ENCODE data around the gene SCNN1A. TPM values are rescaled to one million over a fixed set of nuclear protein-coding genes. Genes with fewer than 3 reads are reported as not detected.

Gene SCNN1A
- total and polyA plus RNA-seq, 2 of the 13 experiments (the other 11 are each of a cell fraction or from before 2014, with no cell fraction given): 1.5 to 14.6 TPM

DNA sequence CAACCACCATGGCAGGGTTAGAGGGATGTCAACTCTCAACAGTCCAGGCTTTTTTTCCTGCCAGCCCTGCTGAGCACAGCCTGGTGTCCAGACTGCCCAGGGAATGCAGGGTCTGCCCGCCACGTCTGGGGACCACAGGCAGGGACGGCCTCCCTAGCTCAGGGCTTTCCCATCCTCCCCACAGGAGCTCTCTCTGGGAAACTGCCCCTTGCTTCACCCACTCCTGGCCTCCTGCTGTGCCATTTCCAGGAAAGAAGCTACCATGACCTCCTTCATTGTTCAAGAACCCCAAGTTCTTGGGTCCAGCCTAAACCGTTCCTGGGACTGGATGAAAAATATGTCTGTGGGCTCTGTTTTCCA lies 4.8 kb downstream of the SCNN1A start (continued):
- TF ChIP-seq SP1 (IDR thresholded peaks at IDR 0.05) (no peak), SP1 (CRISPR knock-in tag; IDR thresholded peaks at IDR 0.05) (no peak), DZIP1 (CRISPR knock-in tag; IDR thresholded peaks at IDR 0.05) (0 out of 2 replicates have a peak, but pooled peaks have one; percentile 20), PBX2 (CRISPR knock-in tag; IDR thresholded peaks at IDR 0.05) (no peak), ZC3H13 (CRISPR knock-in tag; IDR thresholded peaks at IDR 0.05) (0 out of 2 replicates have a peak, but pooled peaks have one; percentile 46), ZNF317 (CRISPR knock-in tag; IDR thresholded peaks at IDR 0.05) (no peak), KAT8 (CRISPR knock-in tag; IDR thresholded peaks at IDR 0.05) (no peak), ZNF781 (CRISPR knock-in tag; IDR thresholded peaks at IDR 0.05; ENCODE audit: borderline replicate concordance, not compliant biosample characterization) (peak; percentile 61), TP53 (CRISPR knock-in tag; conservative IDR thresholded peaks at IDR 0.05) (no peak), ZNF644 (CRISPR knock-in tag; IDR thresholded peaks at IDR 0.05; ENCODE audit: low read depth) (no peak), NONO (IDR thresholded peaks at IDR 0.05) (no peak), NONO (CRISPR knock-in tag; conservative IDR thresholded peaks at IDR 0.05) (no peak)
- TF ChIP-seq, protein P1, sequence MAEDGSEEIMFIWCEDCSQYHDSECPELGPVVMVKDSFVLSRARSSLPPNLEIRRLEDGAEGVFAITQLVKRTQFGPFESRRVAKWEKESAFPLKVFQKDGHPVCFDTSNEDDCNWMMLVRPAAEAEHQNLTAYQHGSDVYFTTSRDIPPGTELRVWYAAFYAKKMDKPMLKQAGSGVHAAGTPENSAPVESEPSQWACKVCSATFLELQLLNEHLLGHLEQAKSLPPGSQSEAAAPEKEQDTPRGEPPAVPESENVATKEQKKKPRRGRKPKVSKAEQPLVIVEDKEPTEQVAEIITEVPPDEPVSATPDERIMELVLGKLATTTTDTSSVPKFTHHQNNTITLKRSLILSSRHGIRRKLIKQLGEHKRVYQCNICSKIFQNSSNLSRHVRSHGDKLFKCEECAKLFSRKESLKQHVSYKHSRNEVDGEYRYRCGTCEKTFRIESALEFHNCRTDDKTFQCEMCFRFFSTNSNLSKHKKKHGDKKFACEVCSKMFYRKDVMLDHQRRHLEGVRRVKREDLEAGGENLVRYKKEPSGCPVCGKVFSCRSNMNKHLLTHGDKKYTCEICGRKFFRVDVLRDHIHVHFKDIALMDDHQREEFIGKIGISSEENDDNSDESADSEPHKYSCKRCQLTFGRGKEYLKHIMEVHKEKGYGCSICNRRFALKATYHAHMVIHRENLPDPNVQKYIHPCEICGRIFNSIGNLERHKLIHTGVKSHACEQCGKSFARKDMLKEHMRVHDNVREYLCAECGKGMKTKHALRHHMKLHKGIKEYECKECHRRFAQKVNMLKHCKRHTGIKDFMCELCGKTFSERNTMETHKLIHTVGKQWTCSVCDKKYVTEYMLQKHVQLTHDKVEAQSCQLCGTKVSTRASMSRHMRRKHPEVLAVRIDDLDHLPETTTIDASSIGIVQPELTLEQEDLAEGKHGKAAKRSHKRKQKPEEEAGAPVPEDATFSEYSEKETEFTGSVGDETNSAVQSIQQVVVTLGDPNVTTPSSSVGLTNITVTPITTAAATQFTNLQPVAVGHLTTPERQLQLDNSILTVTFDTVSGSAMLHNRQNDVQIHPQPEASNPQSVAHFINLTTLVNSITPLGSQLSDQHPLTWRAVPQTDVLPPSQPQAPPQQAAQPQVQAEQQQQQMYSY (CRISPR knock-in tag; IDR thresholded peaks at IDR 0.05): no peak
- TF ChIP-seq, protein P2, sequence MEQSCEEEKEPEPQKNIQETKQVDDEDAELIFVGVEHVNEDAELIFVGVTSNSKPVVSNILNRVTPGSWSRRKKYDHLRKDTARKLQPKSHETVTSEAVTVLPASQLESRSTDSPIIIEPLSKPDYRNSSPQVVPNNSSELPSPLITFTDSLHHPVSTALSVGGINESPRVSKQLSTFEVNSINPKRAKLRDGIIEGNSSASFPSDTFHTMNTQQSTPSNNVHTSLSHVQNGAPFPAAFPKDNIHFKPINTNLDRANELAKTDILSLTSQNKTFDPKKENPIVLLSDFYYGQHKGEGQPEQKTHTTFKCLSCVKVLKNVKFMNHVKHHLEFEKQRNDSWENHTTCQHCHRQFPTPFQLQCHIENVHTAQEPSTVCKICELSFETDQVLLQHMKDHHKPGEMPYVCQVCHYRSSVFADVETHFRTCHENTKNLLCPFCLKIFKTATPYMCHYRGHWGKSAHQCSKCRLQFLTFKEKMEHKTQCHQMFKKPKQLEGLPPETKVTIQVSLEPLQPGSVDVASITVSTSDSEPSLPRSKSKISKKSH (CRISPR knock-in tag; IDR thresholded peaks at IDR 0.05; ENCODE audit: borderline replicate concordance): 0 out of 2 replicates have a peak, but pooled peaks have one; percentile 34
- TF ChIP-seq, protein P3, sequence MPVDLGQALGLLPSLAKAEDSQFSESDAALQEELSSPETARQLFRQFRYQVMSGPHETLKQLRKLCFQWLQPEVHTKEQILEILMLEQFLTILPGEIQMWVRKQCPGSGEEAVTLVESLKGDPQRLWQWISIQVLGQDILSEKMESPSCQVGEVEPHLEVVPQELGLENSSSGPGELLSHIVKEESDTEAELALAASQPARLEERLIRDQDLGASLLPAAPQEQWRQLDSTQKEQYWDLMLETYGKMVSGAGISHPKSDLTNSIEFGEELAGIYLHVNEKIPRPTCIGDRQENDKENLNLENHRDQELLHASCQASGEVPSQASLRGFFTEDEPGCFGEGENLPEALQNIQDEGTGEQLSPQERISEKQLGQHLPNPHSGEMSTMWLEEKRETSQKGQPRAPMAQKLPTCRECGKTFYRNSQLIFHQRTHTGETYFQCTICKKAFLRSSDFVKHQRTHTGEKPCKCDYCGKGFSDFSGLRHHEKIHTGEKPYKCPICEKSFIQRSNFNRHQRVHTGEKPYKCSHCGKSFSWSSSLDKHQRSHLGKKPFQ (CRISPR knock-in tag; IDR thresholded peaks at IDR 0.05; ENCODE audit: insufficient replicate concordance): peak; percentile 18
- TF ChIP-seq, protein P4, sequence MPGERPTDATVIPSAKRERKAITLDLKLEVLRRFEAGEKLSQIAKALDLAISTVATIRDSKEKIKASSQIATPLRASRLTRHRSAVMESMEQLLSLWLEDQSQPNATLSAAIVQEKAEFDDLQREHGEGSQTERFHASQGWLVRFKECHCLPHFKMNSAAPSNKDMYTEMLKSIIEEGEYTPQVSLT (CRISPR knock-in tag; IDR thresholded peaks at IDR 0.05; ENCODE audit: borderline replicate concordance, low read depth): no peak
- TF ChIP-seq, protein P5, sequence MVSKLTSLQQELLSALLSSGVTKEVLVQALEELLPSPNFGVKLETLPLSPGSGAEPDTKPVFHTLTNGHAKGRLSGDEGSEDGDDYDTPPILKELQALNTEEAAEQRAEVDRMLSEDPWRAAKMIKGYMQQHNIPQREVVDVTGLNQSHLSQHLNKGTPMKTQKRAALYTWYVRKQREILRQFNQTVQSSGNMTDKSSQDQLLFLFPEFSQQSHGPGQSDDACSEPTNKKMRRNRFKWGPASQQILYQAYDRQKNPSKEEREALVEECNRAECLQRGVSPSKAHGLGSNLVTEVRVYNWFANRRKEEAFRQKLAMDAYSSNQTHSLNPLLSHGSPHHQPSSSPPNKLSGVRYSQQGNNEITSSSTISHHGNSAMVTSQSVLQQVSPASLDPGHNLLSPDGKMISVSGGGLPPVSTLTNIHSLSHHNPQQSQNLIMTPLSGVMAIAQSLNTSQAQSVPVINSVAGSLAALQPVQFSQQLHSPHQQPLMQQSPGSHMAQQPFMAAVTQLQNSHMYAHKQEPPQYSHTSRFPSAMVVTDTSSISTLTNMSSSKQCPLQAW (CRISPR knock-in tag; IDR thresholded peaks at IDR 0.05): 0 out of 2 replicates have a peak, but pooled peaks have one; percentile 33

All from HepG2 (cell line).